Peyer's patch (tissue), 4 donors: Measurements from ENCODE around the gene TRERF1. TPM values are rescaled to one million over a fixed set of nuclear protein-coding genes. Genes with fewer than 3 reads are reported as not detected.
A peak's percentile ranks its signal among the peaks of the same experiment; 100 is the strongest.

Experiments used
- DNase-seq, 3 donors: peaks; one replicate each; pipeline ENCODE4 v3.0.0-alpha.2; 2017 to 2019
- H3K27ac ChIP-seq, 4 donors: fragments of 200-600 bp; sonication (generic); one replicate each; pipeline ENCODE4 v1.5.1; 2016 to 2019
- H3K27me3 ChIP-seq, 2 donors: fragments of 200-600 bp; sonication (generic); one replicate each; pipeline ENCODE4 v1.5.1; 2019
- H3K36me3 ChIP-seq, 3 donors: fragments of 200-600 bp; sonication (generic); one replicate each; pipeline ENCODE4 v1.5.1; 2016 to 2019
- H3K4me1 ChIP-seq, 4 donors: fragments of 200-600 bp; sonication (generic); one replicate each; pipeline ENCODE4 v1.5.1; 2016 to 2019
- H3K4me3 ChIP-seq, 4 donors: fragments of 200-600 bp; sonication (generic); 1 replicate in 3 of 4; 2 replicates in 1 of 4; pipeline ENCODE4 v1.5.1; 2016 to 2019; ENCODE audit warnings: mild to moderate bottlenecking in 1 of 4
- H3K9me3 ChIP-seq, 4 donors: fragments of 200-600 bp; sonication (generic); one replicate each; pipeline ENCODE4 v1.5.1; 2016 to 2019; ENCODE audit warnings: mild to moderate bottlenecking in 1 of 4
- CTCF ChIP-seq, 6 experiments: fragments of 450-650 bp in 4 of 6; fragments of 200-600 bp in 2 of 6; sonication (generic) in 1 of 6; IDR thresholded peaks; one replicate each; pipeline ENCODE4 v1.5.1; 2017 to 2019; ENCODE audit warnings: antibody characterized with exemption in 6 of 6, mild to moderate bottlenecking in 3 of 6, moderate library complexity in 1 of 6
- POLR2A ChIP-seq, 2 donors: fragments of 450-650 bp; IDR thresholded peaks; one replicate each; pipeline ENCODE4 v1.5.1; 2017; ENCODE audit warnings: antibody characterized with exemption in 2 of 2, mild to moderate bottlenecking in 2 of 2, moderate library complexity in 2 of 2
- total RNA-seq, 4 donors: library from RNA; depleted of rRNA; stranded (reverse); fragments of >200 nt; gene quantifications; one replicate each; pipeline ENCODE4 v1.1.0, GENCODE V29; 2016

TRERF1 gene
- total RNA-seq, 4 donors from 2014 or later = 4.6 to 28.1 (median 8.5) TPM

GRCh38 chr6:42251500-42251899 is 200.2 kb downstream of the TRERF1 start:
- Histone ChIP-seq H3K4me1 (peaks cover 0 to 15% (median 0%) of the 10 kb centered on the region in 4 donors), H3K36me3 (peaks cover 0 to 21% (median 0%) of the 10 kb centered on the region in 3 donors), H3K27me3 (no peaks in the 10 kb centered on the region), H3K4me3 (no peak overlapping the region), H3K9me3 (no peaks in the 10 kb centered on the region), H3K27ac (peak overlapping the region in 2 of 4 donors; percentile 14 to 66)
- no peak for DNase-seq
- TF ChIP-seq CTCF (IDR thresholded peaks at IDR 0.05) (no peak), POLR2A (IDR thresholded peaks at IDR 0.05) (no peak)

- Histone ChIP-seq H3K9me3 (no peaks in the 10 kb centered on the region), H3K27ac (no peak overlapping the region), H3K4me3 (no peak overlapping the region), H3K36me3 (peaks cover 0 to 30% (median 0%) of the 10 kb centered on the region in 3 donors), H3K4me1 (peaks cover 0 to 15% (median 0%) of the 10 kb centered on the region in 4 donors), H3K27me3 (no peaks in the 10 kb centered on the region)
- TF ChIP-seq CTCF (IDR thresholded peaks at IDR 0.05) = no peak
- TF ChIP-seq POLR2A (IDR thresholded peaks at IDR 0.05) = no peak
- no peak for DNase-seq
Observed at GRCh38 chr6:42250274-42250931, 201.3 kb downstream of the TRERF1 start.

GRCh38 chr6:42249279-42249678 is 202.4 kb downstream of the TRERF1 start:
- Histone ChIP-seq H3K4me3 (no peak overlapping the region), H3K36me3 (peaks cover 0 to 26% (median 0%) of the 10 kb centered on the region in 3 donors)
- TF ChIP-seq POLR2A (IDR thresholded peaks at IDR 0.05) = no peak
- TF ChIP-seq CTCF (IDR thresholded peaks at IDR 0.05) = no peak

GRCh38 chr6:42243046-42243445 is 208.7 kb downstream of the TRERF1 start:
- TF ChIP-seq POLR2A (IDR thresholded peaks at IDR 0.05) (no peak), CTCF (IDR thresholded peaks at IDR 0.05) (no peak)
- Histone ChIP-seq H3K27me3 (no peaks in the 10 kb centered on the region), H3K4me1 (no peaks in the 10 kb centered on the region), H3K36me3 (peaks cover 0 to 43% (median 0%) of the 10 kb centered on the region in 3 donors), H3K9me3 (no peaks in the 10 kb centered on the region), H3K27ac (no peak overlapping the region), H3K4me3 (no peak overlapping the region)
- DNase-seq = no peak

More at GRCh38 chr6:42249279-42249678, 202.4 kb downstream of the TRERF1 start:
- Histone ChIP-seq H3K9me3 (no peaks in the 10 kb centered on the region), H3K27ac (no peak overlapping the region), H3K27me3 (no peaks in the 10 kb centered on the region), H3K4me1 (peaks cover 0 to 15% (median 0%) of the 10 kb centered on the region in 4 donors)
- DNase-seq = no peak

GRCh38 chr6:42241915-42242314 is 209.8 kb downstream of the TRERF1 start:
- H3K9me3 ChIP-seq = no peaks in the 10 kb centered on the region
- DNase-seq = no peak
- TF ChIP-seq POLR2A (IDR thresholded peaks at IDR 0.05) (no peak), CTCF (IDR thresholded peaks at IDR 0.05) (no peak)
- H3K4me1 ChIP-seq = no peaks in the 10 kb centered on the region
- no peaks in the 10 kb centered on the region for H3K27me3 ChIP-seq
- no peak overlapping the region for H3K27ac ChIP-seq
- no peak overlapping the region for H3K4me3 ChIP-seq
- H3K36me3 ChIP-seq = peaks cover 0 to 43% (median 0%) of the 10 kb centered on the region in 3 donors
